GM21390 (cell line): ENCODE measurements around the gene AGAP1.

ENCODE experiments used
- ATAC-seq: cut with Tn5 transposase; IDR thresholded peaks from one replicate; pipeline ENCODE4 v1.9.1; 2021; ENCODE audit not compliant: unreplicated experiment

Gene AGAP1

DNA sequence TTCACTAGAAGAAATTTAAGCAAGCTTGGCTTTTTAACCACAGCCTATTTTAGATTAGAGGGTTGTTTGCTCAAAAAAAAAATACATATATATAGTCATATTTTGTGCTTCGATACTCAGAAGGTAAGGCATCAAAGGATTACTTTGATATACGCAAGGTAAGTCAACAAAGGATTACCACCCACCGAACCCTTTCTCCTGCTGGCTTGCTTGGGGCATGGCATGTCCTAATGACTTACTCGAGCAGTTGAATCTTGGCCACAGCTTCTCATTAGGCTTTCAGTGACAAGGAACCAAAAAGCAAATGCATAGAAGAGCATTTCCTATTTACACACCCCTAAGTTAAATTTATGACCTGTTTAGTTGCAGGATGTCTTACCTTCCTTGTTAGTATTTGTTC is 295.7 kb downstream of the AGAP1 start:
- ATAC-seq, result no peak

- ATAC-seq, result no peak
Observed at GRCh38 chr2:235793163-235793752, 299.4 kb downstream of the AGAP1 start.

GRCh38 chr2:235799281-235799680 is 305.4 kb downstream of the AGAP1 start:
- no peak for ATAC-seq

DNA sequence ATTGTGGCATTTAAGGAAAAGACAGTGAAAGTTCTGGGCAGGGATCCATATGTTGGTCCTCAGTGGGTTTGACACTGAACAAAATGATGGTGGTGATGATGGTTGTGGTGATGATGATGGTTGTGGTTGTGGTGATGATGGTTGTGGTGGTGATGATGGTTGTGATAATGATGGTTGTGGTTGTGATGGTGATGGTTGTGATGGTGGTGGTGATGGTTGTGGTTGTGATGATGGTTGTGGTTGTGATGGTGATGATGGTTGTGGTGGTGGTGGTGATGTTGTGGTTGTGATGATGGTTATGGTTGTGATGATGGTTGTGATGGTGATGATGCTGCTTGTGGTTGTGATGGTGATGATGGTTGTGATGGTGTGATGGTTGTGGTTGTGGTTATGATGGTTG is 308.7 kb downstream of the AGAP1 start:
- no peak for ATAC-seq

DNA sequence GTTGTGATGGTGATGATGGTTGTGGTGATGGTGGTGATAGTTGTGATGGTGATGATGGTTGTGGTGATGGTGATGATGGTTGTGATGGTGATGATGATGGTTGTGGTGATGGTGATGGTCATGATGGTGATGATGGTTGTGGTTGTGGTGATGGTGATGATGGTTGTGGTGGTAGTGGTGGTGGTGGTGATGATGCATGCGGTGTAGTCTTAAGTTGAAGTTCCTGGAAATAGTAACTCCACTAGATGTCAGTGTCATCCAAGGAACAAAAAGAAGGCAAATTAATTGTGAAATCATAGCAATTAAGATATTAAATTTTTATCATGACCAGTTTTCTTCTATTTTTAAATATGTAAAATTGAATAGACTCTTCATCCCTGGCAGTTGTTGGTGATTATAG is 309.2 kb downstream of the AGAP1 start:
- ATAC-seq, result no peak

DNA sequence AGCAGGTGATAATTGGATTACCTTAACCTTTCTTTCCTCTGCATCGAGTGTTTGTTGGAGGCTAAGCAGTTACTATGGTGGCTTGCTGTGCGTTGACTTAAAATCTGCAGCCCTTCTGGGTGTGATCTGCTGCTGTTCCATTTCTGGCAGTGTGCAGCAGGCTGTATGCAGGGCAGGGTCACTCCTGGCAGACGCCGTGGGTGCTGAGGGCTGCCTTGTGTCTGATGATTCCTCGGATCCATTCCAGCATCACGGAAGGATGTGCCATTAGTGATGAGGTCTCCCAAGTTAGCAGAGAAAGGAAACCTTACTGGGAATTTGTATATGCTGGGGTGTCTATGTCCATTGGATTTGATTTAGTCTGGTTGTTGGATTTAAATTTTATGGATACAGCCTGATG is 310.8 kb downstream of the AGAP1 start:
- no peak for ATAC-seq

DNA sequence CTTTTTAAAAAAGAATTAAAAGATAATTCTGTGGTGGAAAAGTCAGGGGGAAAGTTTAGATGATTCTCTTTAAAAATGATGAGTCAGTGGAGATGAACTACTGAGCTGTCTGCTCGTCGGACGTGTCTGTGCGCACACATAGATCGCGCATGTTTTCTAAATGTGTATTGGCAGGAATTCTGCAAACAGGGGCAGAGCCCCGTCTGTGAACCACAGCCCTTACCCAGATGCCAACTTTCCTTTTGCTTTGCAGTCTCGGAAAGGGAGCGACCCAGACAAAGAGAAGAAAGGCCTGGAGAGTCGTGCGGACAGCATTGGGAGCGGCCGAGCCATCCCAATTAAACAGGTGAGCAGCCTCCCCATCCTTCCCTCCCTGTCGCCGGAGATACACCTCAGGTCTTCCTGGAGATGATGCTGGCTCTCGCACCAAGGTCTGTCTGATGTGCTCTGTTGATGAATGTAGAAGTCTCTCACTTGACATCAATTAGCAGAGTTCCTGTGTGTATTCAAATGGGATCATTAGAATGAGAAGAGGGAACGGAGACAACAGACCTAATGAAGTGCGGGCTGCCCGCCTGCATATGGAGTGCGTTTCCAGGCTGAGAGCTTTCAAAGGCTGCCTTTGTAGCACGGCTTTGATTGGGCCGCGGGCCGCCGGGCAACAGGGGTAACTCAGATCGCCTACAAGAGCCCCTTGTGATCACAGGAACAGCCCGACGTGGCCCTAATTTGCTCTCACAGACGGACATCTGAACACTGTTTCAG is 313.3 kb downstream of the AGAP1 start:
- no peak for ATAC-seq

DNA sequence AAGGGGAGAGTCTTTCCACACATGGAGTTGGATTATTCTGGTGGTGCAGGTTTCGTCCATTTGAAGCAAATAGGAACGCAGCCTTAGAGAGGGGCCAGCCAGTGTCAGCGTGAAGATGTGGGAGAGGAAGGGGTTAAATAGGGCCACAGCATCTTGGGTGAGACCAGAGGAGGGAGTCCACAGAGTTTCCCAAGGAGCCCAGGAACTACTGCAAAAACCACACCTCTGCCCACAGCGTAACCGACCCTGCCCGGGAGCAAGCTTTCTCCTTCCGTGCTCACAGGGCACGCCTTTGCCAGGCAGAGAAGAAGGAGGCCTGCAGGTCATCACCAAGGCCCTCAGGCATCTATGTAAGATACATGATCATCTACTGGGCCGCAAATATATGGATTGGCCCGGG is 314.5 kb downstream of the AGAP1 start:
- no peak for ATAC-seq

- no peak for ATAC-seq
Observed at GRCh38 chr2:235810252-235810651, 316.4 kb downstream of the AGAP1 start.

DNA sequence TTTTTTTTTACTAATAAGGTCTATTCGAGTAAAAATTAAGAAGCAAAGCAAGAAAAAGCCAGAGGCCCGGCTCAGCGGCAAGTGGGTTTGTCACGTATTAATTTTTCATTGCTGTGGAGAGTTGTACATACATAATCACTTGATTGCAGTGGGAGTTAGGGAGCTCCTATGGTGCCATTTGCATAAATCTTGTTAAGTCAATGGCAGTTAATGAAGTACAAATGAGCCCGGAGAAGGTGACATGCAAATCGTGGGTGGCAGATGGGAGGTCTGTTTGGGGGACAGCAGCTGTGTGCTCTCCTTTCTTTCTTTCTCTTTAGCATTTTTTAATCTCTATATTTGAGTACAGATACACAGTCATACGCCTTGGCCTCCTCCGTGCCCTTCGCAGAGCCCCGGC is 317.0 kb downstream of the AGAP1 start:
- no peak for ATAC-seq

DNA sequence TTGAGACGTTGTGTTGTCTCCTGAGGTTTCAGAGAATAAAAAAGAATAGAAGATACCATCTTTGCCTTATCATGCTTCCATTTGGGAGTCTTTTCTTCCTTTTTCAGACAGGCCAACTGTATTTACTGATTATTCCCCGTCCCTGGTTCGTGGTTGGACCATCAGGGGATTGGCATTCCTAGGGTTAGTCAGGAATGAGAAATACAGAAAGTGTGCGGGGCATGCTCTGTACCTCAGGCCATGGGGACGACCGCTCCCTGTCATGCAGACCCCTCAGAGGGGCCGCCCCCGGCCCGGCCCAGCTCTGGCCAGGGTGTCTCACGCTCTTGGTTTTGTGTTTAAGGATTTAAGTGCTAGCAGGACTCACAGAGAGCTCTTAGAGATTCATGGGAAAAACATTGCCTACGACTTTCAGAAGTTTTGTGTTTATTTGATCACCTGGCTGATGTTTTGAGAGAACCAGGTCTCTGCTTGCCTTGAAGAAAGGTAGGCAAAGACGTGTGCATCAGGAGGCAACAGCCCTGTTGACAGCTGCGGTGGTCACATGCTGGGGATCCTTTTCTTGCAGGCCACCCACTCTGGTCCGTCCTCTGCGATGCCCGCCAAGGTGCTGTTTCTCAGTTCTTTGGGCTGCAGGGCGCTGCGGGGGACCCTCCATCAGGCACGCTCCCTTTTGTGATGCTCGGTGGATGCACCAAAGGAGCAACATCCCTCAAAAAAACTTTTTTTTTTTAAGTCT is 317.8 kb downstream of the AGAP1 start:
- no peak for ATAC-seq

DNA sequence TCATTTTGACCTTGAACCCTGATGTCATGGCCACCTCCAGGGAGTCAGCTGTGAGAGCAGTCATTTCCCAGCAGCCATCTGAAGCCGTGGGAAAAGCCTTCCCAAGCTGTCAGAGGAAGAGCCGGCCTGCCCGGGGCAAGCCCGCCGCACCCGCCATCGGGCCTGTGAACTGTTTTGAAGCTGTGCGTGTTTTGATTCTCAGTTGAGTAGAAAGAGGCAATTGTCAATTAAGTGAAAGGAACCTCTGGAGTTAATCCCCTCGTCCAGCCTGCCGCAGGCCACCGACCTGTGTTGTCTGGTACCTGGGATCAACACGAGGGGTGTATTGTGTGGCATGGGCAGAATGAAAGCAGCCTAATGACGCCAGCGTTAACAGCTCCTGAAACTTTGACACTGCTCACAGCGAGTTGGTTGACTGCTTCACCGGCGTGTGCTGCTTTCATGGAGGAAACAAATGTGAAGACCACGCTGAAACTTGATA is 318.4 kb downstream of the AGAP1 start:
- no peak for ATAC-seq

- no peak for ATAC-seq
Observed at GRCh38 chr2:235813398-235813797, 319.6 kb downstream of the AGAP1 start.

DNA sequence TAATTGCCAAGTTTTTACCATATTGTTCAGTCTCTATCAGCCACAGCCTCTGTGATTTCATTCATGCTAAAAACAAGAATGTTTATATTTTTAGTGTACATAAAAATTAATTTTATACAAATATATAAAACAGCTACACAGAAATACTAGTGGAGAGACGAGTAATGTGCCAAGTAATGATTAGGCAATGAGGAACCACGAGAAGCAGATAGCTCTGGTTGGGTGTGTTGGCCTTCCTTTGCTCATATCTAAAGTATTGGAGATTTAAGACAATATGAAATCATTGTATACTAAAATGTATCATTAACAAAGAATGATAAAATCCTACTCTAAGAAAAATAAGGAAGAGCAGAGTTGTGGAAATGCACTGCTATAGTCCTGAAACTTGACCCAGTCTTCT is 326.7 kb downstream of the AGAP1 start:
- no peak for ATAC-seq

GRCh38 chr2:235824331-235824730 is 330.5 kb downstream of the AGAP1 start:
- ATAC-seq, result no peak

- ATAC-seq, result no peak
Observed at GRCh38 chr2:235825946-235826345, 332.1 kb downstream of the AGAP1 start.

- ATAC-seq, result no peak
Observed at GRCh38 chr2:235826826-235827225, 333.0 kb downstream of the AGAP1 start.

DNA sequence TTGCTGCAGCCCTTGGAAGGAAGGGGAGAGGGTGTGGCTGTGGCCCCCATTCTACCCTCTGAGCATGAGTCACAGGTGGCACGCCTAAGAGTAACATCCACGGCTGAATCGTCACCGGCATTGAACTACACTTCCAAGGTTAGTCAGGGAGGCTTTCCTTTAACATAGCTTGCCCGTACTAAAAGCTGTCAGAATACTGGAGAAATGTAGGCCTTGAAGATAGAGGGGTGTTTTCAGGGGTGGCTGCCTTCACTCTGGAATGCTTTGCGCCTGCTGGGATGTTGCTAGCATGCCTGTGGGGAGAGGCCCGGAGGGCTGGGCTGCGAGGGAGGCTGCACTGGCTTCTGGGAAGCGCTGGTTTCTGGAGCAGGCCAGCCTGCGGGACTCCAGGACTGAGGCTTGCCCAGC is 333.7 kb downstream of the AGAP1 start:
- no peak for ATAC-seq

DNA sequence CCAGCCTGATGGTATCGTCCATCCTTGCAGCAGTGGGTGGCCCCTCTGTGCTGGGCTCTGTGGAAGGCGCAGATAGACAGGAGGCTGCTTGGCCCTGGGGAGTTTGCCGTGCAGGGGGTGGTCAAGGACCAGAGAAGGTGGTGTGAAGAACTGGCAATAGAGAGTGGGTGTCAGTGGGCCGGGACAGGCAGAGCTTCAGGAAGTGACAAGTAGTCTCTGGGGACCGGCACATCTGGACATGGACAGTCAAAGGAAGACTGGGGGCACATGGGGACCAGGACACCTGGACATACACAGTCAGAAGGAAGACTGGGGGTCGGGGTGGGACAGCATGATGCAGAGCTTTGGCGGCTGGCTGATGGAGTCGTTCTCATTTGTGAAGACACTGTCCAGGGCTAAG is 335.9 kb downstream of the AGAP1 start:
- ATAC-seq, result no peak

GRCh38 chr2:235831755-235832154 is 337.9 kb downstream of the AGAP1 start:
- ATAC-seq, result no peak

- ATAC-seq, result no peak
Observed at GRCh38 chr2:235832941-235833340, 339.1 kb downstream of the AGAP1 start.

DNA sequence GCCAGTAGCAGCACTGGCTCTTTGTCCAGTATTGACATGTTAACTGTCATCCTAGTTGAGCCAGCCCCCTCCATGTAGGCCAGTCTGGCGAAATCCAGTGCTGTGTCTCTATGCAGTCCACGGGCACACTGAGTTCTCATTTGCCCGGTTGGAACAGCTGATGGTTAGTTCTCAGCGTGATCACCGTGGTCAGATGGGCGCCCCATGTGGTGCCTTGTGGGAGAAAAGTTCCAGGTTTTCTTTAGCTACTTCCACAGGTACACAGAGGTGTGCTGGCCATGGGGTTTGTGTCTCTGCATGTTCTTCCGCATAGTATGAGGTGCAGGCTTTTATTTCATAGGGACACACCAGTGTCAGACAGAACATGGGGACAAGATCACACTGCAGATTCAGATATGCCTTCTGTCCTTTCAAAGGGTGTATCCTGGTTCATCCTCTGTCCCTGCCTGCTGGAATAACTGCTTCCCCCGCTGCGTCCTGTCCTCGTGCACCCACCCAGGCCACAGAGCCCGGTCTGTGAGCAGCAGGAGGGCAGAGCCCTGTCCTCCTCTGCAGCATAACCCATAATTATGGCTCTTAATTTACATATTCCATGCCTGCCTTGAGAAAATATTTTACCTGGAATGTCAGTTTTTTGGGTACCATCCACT is 340.3 kb downstream of the AGAP1 start:
- no peak for ATAC-seq
